Erythroblast (primary cell): ENCODE measurements around the gene SCN3A.

ENCODE experiments used
- DNase-seq, 2 experiments: peaks; one replicate each; lab custom pipeline; 2025; lab: John Stamatoyannopoulos, UW
- GATA1 ChIP-seq: IDR thresholded peaks from 2 replicates; pipeline ENCODE4 v1.6.1; 2011; ENCODE audit warnings: low read depth, mild to moderate bottlenecking, control low read depth, low read length, moderate library complexity
- POLR2A ChIP-seq: IDR thresholded peaks from 2 replicates; pipeline ENCODE4 v1.6.1; 2011; ENCODE audit warnings: mild to moderate bottlenecking, low read length

SCN3A gene

DNA sequence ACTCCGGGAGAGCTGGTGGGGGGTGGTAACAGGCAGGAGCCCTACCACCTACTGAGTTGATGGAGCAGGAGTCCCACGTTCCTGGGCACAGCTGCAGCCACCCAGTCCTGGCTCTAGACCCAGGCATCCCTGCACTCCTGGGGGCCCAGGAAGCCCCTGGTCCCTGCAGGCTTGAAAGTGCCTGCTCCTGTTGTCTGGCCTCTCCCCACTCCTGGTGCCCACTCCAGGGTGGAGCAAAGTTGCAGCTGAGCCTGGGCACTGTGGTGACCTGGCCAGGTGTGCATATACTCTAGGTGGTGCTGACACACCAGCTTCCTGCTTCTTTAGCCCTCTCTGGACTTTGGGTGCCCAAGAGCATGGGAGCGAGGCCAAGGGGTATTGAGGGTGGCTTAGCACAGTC is 129.5 kb downstream of the SCN3A start:
- no peak for DNase-seq
- no peak for TF ChIP-seq POLR2A

DNA sequence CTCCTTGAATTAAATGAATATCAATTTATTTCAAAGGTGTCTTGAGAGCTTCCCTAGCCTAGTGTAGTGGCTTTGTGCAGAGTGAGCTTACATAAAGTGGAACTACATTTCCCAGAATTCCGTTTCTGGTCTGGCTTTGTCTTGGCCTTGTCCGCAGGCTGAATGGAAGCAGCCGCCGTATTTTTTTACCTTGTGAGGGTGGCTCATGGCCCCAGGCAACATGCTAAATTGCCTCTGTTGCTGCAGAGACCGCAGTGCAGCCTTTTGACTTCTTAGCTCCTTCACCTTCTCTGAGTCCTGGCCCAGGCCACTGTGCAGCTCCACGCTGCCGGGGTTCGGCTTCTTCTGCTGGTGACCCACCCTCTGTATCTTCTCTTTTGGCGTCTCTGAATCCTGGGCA is 133.8 kb downstream of the SCN3A start:
- no peak for DNase-seq
- no peak for TF ChIP-seq GATA1
- no peak for TF ChIP-seq POLR2A

DNA sequence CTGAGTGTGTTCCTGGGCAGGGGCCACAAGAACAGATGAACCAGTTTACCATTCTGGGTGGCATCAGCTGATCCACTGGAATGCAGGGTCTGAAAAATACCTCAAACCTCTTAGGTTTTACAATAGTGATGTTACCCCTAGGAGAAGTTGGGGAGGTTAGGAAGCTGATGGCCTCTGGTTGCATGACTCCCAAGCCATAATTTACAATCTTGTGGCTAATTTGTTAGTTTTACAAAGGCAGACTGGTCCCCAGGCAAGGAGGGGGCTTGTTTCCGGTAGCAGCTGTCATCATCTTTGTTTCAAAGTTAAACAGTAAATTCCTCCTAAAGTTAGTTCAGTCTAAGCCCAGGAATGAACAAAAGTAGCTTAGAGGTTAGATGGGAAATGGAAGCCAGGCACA is 134.7 kb downstream of the SCN3A start:
- DNase-seq: no peak
- TF ChIP-seq POLR2A (no peak), GATA1 (no peak)

DNA sequence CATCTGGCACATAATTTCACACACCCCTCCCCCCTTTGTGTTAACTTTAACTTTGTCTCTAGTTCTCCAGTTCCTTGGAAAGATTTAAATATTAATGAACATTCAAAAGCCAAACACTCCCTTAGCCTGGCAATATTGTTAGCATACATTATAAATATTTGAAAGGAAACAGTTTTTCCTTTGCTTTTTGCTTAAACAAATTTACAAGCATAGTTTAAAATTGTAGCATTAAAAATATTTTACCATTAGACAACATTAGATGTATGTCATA is 135.4 kb downstream of the SCN3A start:
- no peak for DNase-seq
- TF ChIP-seq POLR2A (no peak), GATA1 (no peak)

DNA sequence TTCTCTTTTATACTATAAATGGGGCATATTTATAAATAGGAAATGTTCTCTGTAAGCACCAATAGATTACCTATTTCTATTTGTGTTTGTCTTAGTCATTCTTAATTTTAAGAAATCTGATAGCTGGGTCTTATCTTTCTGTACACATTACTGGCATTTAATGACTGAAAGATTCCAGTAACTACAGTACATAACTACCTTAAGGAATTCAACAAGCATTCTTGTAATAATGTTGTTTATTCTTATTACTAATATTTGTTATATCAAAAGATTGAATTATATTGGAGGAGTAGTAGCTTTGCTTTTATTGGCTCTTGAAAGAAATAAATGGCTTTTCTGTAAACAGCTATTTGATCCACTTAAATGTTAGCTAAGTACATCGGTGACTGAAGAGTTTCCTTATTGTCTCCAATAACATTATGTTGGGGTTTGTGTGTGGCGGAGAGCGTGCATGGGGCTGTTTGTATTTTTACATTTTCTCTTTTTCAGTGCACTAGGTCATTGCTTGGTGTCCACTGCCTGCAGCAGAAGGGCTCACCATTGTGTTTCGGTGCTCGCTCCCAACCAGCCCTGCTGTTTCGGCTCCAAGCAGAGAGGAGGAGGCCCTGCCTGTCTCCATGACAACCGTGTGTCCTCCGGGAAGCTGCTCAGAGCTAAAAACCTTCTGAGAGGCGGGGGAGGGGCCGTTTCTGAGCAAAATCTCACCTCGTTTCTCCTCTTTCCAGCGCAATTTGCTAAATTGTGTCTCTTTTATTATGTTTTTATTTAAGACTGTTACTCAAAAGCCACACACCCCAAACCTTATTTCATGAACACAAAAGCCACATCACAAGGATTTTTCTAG is 136.0 kb downstream of the SCN3A start:
- DNase-seq: peak; percentile 66 to 82
- TF ChIP-seq GATA1 (no peak), POLR2A (no peak)

DNA sequence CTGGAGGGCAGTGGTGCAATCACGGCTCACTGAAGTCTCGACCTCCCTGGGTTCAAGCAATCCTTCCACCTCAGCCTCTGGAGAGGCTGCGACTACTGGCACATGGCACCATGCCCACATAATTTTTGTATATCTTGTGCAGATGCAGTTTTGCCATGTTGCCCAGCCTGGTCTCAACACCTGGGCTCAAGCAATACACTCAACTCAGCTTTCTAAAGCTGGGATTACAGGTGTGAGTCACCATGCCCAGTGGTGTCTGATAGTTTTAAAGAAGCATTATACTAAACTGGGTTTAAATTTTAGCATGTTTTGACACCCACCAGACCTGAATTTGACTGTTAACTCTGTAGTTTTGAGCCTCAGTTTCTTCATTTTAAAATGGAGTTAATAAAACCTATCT is 139.1 kb downstream of the SCN3A start:
- DNase-seq: no peak
- no peak for TF ChIP-seq GATA1
- TF ChIP-seq POLR2A: no peak

DNA sequence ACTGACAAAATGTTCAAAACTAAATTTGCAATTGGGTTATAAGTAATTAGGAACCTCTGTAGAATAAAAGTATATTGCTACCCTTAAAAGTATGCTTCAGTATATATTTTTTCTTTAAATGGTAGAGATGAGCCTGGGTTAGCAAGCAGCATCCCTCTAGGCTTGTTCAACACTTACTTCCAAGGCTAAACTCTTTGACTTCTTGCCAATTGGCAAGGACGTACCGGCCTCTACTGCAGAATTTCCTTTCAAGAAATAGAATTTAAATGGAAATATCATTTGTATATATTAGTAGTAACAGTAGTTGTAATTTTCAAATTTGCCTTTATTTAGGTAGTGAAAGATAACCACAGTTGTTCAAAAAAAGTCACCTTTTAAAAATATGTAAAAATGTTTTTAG is 143.4 kb downstream of the SCN3A start:
- no peak for DNase-seq
- no peak for TF ChIP-seq POLR2A

DNA sequence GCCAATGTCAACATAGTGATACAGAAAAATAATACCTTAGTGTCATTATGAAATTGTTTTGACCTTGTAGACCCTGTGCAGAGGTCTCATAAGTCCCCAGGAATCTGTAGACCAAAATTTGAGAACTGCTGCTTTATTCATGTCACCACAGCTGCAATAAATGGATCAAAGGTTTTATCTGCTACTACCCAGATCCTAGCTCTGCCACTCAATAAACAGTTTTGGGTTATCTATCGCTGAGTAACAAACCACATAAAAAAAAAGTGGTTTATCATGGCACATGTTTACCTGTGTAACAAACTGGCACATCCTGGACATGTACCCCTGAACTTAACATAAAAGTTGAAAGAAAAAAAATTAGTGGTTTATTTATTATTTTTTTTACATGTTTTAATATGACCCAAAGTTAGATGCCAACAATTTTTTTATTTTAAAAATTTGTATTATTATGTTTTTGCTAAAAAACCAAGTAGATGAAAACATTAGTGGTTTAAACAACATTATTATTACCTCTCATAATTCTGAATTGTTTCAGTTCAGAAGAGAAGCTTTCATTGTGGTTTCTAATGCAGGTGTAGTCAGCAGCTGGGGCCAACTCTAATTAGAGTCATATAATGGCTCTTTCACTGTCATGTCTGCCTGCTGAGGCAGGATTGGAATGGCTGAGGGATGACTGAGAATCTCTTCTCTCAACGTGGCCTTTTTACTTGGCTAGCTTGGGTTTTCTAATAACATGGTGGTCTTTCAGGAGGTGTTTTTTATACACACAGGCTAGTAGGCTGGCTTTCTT is 145.2 kb downstream of the SCN3A start:
- peak in 1 of 2 experiments; percentile 60 for DNase-seq
- TF ChIP-seq GATA1: no peak
- no peak for TF ChIP-seq POLR2A

DNA sequence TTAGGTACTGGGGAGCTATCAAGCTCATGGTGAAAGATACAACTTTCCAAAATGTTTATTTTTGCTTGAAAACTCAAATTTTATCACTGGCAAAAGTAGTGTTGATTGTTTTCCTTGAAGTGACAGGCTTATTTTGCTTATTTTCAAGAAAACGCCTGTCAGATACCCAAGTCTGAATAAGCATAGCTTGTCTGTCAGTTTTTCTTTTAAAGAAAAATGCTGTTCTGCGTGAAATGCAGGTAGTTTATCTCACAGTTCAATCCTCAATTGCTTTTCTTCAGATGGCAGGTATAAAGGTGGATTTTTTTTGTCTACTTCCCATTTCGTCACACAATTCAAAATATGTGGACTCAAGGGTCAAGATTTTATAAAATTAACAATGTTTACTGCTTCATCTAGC is 145.9 kb downstream of the SCN3A start:
- no peak for DNase-seq
- no peak for TF ChIP-seq POLR2A

DNA sequence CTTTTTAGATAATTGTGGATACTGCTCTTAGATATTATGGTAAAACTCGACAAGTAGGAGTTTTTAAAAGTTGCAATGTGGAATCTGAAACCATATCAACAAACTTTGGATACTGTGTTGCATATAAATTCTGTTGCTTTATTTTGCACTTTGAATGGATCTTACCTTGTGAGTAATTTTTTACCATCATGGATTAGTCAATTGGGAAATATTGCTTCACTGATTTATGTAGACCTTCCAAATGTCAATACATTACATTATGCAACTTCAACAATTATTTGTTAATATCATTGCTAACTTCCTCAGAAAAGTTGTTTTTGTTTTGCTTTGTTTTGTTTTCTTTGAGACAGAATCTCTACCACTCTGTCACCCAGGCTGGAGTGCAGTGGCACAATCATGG is 146.5 kb downstream of the SCN3A start:
- TF ChIP-seq GATA1: no peak
- TF ChIP-seq POLR2A: no peak
- DNase-seq: no peak

DNA sequence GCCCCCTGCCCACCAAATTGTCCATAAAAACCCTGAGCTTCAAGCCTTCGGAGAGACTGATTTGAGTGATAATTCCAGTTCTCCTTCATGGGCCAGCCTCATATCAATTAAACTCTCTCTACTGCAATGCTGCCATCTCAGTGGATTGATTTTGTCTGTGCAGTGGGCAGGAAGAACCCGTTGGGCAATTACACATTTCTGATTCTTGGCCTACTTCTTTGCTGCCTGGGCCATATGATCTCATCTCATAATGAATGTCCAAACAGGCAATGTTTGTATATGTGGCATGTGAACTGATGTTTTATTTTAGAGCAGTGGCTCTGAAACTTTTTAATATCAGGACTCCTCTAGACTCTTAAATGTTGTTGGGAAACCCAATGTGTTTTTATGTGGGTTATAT is 147.3 kb downstream of the SCN3A start:
- no peak for TF ChIP-seq GATA1
- TF ChIP-seq POLR2A: no peak
- no peak for DNase-seq

DNA sequence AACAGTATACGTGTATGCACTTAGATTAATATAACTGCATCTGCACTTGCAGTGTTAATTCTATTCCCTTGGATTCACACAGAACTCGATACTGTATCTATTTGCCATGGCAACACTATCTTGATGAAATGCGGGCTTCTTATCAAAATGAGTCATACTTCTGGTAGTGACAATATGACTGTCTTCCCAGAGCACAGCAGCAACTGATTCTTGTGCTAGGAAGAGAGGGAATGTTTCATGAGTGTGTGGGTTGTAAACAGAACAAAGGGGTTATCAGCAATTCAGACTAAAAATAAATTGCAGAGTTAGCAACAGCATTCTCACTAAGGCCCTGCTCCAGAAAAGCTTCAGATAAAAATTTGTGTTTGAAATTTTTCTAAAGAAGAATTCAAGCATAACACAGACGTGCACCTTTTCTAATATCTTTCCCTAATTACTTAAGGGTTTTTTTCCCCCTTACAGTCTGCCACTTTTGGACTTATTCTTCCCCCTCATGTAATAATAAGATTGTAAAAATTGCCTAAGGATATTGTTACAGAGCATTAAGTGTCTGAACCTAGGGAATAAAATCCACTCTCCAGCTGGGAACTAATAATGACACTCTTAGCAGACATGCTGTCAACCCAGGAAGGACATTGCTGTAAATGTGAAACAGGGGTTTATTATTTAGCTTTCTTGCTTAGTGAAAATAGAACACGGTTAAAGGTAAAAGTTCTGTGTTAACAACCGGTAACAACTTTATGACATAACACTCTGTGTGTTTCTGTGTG is 148.6 kb downstream of the SCN3A start:
- peak; percentile 65 to 84 for DNase-seq
- TF ChIP-seq POLR2A: no peak
- no peak for TF ChIP-seq GATA1

DNA sequence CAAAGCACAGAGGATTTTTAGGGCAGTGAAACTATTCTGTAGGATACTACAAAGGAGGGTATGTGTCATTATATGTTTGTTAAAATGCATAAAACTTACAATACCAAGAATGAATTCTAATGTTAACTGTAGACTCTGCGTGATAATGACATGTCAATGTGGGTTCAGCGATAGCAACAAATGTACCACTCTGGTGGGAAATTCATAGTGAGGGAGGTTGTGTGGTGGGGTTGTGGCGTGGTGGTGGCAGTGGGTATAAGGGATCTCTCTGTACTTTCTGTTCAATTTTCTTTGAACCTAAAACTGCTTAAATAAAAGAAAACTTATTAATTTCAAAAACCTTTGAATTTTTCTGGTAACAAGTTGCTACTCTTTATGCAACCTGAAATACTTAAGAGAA is 149.2 kb downstream of the SCN3A start:
- peak in 1 of 2 experiments; percentile 66 for DNase-seq
- TF ChIP-seq POLR2A: no peak
- TF ChIP-seq GATA1: no peak
